Endodermal cell (in vitro differentiated cells): ENCODE results near the gene PNPLA6. TPM values are rescaled to one million over a fixed set of nuclear protein-coding genes. Genes with fewer than 3 reads are reported as not detected.

Experiments used
- DNase-seq: peaks from one replicate; pipeline ENCODE4 v3.0.0-alpha.2; 2017
- H3K27ac ChIP-seq: 2 replicates; pipeline ENCODE4 v1.5.1; 2013; ENCODE audit warnings: mild to moderate bottlenecking, low read depth, low read length, moderate library complexity
- H3K27me3 ChIP-seq: 2 replicates; pipeline ENCODE4 v1.6.1; 2013; ENCODE audit warnings: mild to moderate bottlenecking, low read length, moderate library complexity; ENCODE audit not compliant: insufficient read depth, control insufficient read depth, poor library complexity, severe bottlenecking
- H3K36me3 ChIP-seq: 2 replicates; pipeline ENCODE4 v1.7.0; 2013; ENCODE audit warnings: mild to moderate bottlenecking, low read length, moderate library complexity; ENCODE audit not compliant: control insufficient read depth, insufficient read depth
- H3K4me1 ChIP-seq: one replicate; pipeline ENCODE4 v1.7.0; 2013; ENCODE audit warnings: low read length; ENCODE audit not compliant: control insufficient read depth, insufficient read depth
- H3K4me3 ChIP-seq: 2 replicates; pipeline ENCODE4 v1.5.1; 2013; ENCODE audit warnings: mild to moderate bottlenecking, low read length, moderate library complexity
- H3K9ac ChIP-seq: 2 replicates; pipeline ENCODE4 v1.6.1; 2013; ENCODE audit warnings: mild to moderate bottlenecking, low read length, moderate library complexity; ENCODE audit not compliant: poor library complexity, severe bottlenecking; ENCODE audit errors: extremely low read depth
- H3K9me3 ChIP-seq: 2 replicates; pipeline ENCODE4 v1.6.1; 2013; ENCODE audit warnings: mild to moderate bottlenecking, low read length, moderate library complexity; ENCODE audit not compliant: control insufficient read depth
- H3K27ac Mint-ChIP-seq: 2 replicates; pipeline ENCODE4 v1.8.0; 2020; ENCODE audit warnings: mixed read lengths
- H3K27me3 Mint-ChIP-seq: 2 replicates; pipeline ENCODE4 v1.8.0; 2021; ENCODE audit warnings: mild to moderate bottlenecking, mixed read lengths; ENCODE audit not compliant: insufficient read depth
- H3K36me3 Mint-ChIP-seq: 2 replicates; pipeline ENCODE4 v1.8.0; 2020; ENCODE audit warnings: low read depth, mixed read lengths
- H3K4me1 Mint-ChIP-seq: 2 replicates; pipeline ENCODE4 v1.8.0; 2020; ENCODE audit warnings: mixed read lengths
- H3K4me3 Mint-ChIP-seq: 2 replicates; pipeline ENCODE4 v1.8.0; 2020; ENCODE audit warnings: mild to moderate bottlenecking, moderate library complexity, mixed read lengths
- H3K9me3 Mint-ChIP-seq: 2 replicates; pipeline ENCODE4 v1.8.0; 2020; ENCODE audit warnings: mild to moderate bottlenecking, mixed read lengths
- CTCF ChIP-seq: fragments of 200-600 bp; sonication (generic); conservative IDR thresholded peaks from 2 replicates; pipeline ENCODE4 v1.5.0; 2021; ENCODE audit warnings: antibody characterized with exemption, mild to moderate bottlenecking
- WGBS, 2 experiments: methylation state at CpG; one replicate each; pipeline versions ENCODE4 v1.1.5 to v1.1.7; 2013; ENCODE audit warnings: missing lambda C conversion rate in 2 of 2, mixed read lengths in 1 of 2; ENCODE audit not compliant: insufficient coverage in 1 of 2, insufficient read length in 1 of 2; 5-methylcytosine and 5-hydroxymethylcytosine counted together
- total RNA-seq, 2 donors: library from RNA; stranded (reverse); fragmentation: NEBNext Ultra II Directional in 1 of 2; extraction: Animal tissue kit (Norgen Biotek cat#: 25700) in 1 of 2; gene quantifications; 2 replicates in 1 of 2; 3 replicates in 1 of 2; pipeline ENCODE4 v1.2.1, GENCODE V29; 2021

The PNPLA6 gene
- total RNA-seq, 2 donors from 2014 or later, result 86.1 to 124 TPM

GRCh38 chr19:7545300-7545699 lies 9.8 kb downstream of the PNPLA6 start:
- Histone ChIP-seq H3K9me3 (no peaks in the 10 kb centered on the region), H3K36me3 (peaks cover 27% of the 10 kb centered on the region), H3K27me3 (no peaks in the 10 kb centered on the region), H3K9ac (no peak overlapping the region), H3K4me1 (no peaks in the 10 kb centered on the region), H3K4me3 (no peak overlapping the region), H3K27ac (no peak overlapping the region)
- H3K4me3 Mint-ChIP-seq, result no peak overlapping the region
- DNase-seq, result no peak
- H3K36me3 Mint-ChIP-seq, result peaks cover 37% of the 10 kb centered on the region
- TF ChIP-seq CTCF, result no peak
- H3K27me3 Mint-ChIP-seq, result no peaks in the 10 kb centered on the region
- 86 to 88% methylated on average over 8 of the region's 8 CpGs for WGBS, 2 experiments
- H3K27ac Mint-ChIP-seq, result no peak overlapping the region
- H3K4me1 Mint-ChIP-seq, result peaks cover 3% of the 10 kb centered on the region
- H3K9me3 Mint-ChIP-seq, result no peaks in the 10 kb centered on the region

- Histone ChIP-seq H3K9me3 (no peaks in the 10 kb centered on the region), H3K4me1 (no peaks in the 10 kb centered on the region), H3K4me3 (no peak overlapping the region), H3K27ac (no peak overlapping the region), H3K27me3 (no peaks in the 10 kb centered on the region), H3K9ac (no peak overlapping the region), H3K36me3 (peaks cover 30% of the 10 kb centered on the region)
- Mint-ChIP-seq H3K27ac (no peak overlapping the region), H3K9me3 (no peaks in the 10 kb centered on the region), H3K4me1 (peaks cover 3% of the 10 kb centered on the region), H3K36me3 (peaks cover 39% of the 10 kb centered on the region), H3K4me3 (no peak overlapping the region), H3K27me3 (no peaks in the 10 kb centered on the region)
- TF ChIP-seq CTCF, result no peak
- 75 to 100% methylated on average over 1 of the region's 1 CpG for WGBS, 2 experiments
- DNase-seq, result no peak
These were observed 10.4 kb downstream of the PNPLA6 start for GRCh38 chr19:7545904-7546303.

GRCh38 chr19:7547159-7547558 lies 11.6 kb downstream of the PNPLA6 start:
- Mint-ChIP-seq H3K4me1 (peaks cover 2% of the 10 kb centered on the region), H3K27me3 (no peaks in the 10 kb centered on the region), H3K9me3 (no peaks in the 10 kb centered on the region), H3K27ac (no peak overlapping the region), H3K4me3 (no peak overlapping the region), H3K36me3 (peaks cover 34% of the 10 kb centered on the region)
- Histone ChIP-seq H3K4me3 (no peak overlapping the region), H3K27ac (no peak overlapping the region), H3K4me1 (no peaks in the 10 kb centered on the region), H3K9ac (no peak overlapping the region), H3K9me3 (no peaks in the 10 kb centered on the region), H3K36me3 (peaks cover 30% of the 10 kb centered on the region), H3K27me3 (no peaks in the 10 kb centered on the region)
- WGBS, 2 experiments, result 90 to 93% methylated on average over 2 to 3 of the region's 3 CpGs
- DNase-seq, result no peak
- TF ChIP-seq CTCF, result no peak
